GM18507 (cell line): ENCODE results near the gene TRPV2.

ENCODE experiments used
- DNase-seq: peaks from one replicate; pipeline ENCODE4 v3.0.0; 2011; ENCODE audit warnings: low read depth; ENCODE audit not compliant: insufficient read length; ENCODE audit errors: extremely low spot score
- FAIRE-seq: peaks from 2 replicates; lab custom pipeline; 2011; peaks lifted over from hg19 to GRCh38; lab: Jason Lieb, UNC

Gene TRPV2

DNA sequence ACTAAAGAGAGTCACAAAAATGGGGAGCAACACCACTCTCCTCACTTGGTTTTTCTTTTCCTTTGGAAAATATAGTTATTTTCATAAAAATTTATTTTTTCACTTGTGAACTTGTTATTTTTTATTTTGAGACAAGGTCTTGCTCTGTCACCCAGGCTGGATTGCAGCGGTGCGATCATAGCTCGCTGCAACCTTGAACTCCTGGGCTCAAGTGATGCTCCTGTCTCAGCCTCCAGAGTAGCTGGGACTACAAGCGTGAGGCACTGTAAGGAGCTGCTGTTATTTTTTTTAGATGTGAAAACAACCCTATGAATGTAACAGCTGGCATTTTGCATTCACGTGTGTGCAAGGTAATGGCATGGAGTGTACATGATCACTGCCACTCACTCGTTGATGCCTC, 51.7 kb downstream of the TRPV2 start:
- FAIRE-seq (no peak), DNase-seq (no peak)

DNA sequence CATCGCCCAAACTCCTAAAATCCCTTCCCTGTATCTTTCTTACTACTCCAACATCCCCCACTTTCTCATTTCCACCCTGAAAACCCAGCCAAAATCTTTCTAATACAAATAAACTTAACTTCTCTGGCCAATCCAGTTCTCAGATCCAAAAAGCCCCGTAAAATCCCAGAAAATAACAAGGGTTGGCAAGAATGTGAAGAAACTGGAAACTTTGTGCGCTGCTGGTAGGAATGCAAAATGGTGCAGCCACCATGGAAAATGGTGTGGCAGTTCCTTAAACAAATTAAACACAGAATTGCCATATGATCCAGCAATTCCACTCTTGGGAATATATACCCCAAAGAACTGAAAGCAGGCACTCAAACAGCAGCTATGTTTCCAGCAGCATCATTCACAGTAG, 52.5 kb downstream of the TRPV2 start:
- DNase-seq, result no peak
- FAIRE-seq, result no peak

DNA sequence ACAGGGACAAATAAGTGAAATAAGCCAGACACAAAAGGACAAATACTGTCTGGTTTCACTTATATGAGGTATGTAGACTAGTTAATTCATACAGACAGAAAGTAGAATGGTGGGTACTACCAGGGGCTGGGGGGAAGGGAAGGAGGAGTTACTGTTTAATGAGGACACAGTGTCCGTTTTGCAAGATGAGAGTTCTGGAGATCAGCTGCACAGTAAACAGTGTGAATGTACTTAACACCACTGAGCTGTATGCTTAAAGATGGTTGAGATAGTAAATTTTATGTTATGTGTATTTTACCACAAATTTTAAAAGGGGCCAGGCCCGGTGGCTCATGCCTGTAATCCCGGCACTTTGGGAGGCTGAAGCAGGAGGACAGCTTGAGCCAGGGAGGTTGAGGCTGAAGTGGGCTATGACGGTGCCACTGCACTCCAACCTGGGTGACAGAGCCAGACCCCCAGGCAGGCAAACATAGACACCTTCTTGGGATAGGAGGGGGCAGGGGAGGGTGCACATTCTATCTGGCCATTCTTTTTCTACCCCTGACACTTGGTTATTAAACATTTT, 53.1 kb downstream of the TRPV2 start:
- DNase-seq (no peak), FAIRE-seq (no peak)

DNA sequence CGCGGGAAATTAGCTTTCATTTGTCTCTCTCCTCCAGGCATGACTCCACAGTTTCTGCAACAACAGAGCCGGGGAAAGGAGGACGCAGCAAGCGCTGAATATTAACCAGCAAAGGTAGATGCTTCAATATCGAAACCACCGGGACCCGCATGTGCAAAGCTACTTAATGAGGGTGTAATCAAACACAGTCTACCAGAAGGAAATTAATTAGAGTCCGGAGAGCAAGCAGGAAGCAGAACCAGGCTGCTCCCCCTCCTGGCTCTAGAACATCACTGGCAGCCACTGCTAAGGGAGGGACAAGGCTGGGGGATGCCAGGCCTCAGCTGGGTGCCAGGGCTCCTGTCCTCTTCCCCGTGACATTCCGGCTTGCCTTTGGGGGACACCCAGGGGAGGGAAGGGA, 54.9 kb downstream of the TRPV2 start:
- DNase-seq (no peak), FAIRE-seq (no peak)

DNA sequence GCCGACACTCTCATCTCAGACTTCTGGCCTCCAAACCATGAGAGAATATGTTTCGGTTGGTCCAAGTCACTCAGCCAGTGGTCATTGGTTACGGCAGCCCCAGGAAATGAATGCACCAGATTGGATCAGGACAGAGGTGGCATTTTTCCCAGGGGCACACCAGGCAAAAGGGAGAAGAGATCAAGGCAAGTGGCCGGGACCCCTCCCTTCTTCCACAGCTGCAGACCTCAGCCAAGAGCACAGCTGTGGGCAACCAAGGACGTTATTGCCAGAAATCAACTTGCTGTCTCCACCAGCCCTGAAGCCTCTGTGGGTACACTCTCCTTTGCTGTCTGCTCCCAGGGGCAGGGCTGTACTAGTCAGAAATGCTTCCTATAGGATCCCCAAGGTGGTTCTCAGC, 55.9 kb downstream of the TRPV2 start:
- no peak for FAIRE-seq
- DNase-seq, result no peak

DNA sequence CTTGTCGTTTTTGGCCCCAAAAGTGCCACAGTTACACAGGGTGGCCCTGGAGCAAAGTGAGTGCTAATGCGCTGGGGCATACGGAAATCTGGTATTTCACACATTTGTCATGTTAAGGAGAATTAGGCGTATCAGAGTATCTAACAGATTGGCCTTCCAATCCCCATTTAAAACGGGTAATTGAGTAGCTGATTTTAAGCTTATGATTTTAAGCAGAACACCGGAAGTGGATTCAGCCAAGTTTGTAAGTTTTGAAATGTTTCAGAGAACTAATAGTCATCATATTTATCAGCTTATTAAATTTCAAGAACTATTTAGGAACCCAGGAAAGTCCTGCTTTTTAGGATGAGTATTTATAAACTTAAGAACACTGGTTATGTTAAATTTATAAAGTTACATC, 57.2 kb downstream of the TRPV2 start:
- DNase-seq (no peak), FAIRE-seq (no peak)

DNA sequence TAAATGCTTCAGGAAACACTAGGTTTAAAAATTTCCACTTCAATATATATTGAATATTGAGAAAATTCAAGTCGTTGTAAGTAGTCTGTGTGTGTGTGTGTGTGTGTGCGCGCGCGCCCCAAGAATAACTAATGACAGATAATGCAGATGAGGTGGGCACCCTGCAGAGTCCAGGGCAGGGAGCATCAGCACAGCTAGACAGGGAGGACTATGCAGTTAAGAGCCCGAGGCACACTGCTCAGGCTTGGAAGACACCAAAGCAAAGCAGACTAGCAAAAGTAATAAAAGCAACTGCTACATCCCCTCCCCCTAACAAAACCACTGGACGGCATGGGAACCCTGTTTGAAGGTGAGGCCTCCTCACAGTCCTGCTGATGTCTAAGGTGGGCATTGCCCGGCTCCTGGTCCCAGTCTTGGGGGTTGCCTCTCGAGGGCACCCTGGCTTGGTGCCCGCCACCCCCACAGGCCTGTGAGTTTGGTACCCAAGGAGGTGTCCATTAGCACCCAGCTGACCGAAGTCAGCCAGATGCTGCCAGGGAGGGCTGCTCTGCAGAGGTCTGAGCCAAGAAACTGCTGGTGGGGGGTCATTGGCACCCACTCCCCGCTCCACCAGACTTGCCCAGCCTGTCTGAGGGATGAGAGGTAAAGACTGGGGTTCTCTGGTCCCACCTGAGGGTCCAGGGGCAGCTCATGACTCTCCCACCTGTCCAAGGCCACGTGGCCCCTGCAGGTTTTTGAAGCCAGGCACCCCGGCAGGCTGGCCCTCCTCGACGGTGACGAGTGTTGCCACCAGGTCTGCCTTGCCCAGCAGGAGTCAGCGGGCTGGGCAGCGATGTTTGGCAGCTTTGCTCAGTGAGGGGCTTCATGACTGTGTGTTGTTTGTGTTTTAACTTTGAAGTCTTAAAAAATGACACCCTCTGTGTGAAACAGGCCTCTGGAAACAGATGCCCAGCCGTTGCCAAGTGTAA, 58.0 kb downstream of the TRPV2 start:
- no peak for FAIRE-seq
- DNase-seq, result no peak

DNA sequence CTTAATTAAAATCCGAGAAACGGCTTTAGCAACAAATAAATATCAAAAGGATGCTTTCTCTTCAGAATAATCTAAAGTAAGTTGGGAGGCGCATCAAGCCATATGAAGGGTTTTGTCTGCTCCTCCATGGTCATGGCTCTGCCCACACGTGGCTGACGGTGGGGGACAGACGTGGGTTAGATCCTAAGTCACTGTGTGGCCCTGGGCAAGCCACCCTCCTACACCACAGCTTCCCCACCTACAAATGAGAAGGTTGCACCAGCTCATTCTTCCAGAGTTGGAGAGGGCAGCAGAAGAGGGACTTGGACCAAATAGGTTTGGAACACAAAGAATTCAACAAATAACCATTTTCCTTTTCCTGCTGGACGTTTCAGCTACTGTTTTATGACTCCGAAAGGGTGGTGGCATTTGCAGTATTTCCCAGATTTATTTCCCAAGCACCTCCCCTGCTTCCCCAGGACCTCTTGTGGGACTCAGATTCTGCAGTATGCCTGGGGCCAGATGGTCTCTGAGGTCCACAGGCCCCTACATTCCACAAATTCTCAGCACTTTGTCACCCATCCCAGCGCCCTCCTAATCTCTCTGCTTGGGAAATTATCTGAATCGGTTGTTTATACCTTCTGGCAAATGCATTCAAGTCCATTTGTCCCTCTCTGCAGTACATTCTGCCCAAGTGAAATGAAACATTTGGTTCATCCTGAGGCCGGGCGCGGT, 58.8 kb downstream of the TRPV2 start:
- DNase-seq, result no peak
- no peak for FAIRE-seq

DNA sequence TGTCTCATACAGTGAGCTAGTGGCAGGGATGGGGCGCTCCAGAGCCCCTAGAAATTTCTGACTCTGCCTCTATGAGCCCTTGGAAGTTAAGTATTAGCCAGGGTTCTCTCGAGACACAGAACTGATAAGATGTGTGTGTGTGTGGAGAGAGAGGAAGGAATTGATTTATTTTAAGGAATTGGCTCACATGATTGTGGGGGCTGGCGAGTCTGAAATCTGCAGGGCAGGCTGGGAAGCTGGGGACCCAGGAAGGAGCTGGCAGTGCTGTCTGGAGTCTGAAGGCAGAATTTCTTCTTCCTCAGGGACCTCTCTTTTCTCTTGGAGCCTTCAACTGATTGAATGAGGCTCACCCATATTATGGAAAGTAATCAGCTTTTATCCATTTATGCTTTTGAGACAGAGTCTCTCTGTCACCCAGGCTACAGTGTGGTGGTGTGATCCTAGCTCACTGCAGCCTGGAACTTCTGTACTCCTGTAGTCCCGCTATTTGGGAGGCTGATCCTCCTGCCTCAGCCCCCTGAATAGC, 59.9 kb downstream of the TRPV2 start:
- FAIRE-seq (no peak), DNase-seq (no peak)

DNA sequence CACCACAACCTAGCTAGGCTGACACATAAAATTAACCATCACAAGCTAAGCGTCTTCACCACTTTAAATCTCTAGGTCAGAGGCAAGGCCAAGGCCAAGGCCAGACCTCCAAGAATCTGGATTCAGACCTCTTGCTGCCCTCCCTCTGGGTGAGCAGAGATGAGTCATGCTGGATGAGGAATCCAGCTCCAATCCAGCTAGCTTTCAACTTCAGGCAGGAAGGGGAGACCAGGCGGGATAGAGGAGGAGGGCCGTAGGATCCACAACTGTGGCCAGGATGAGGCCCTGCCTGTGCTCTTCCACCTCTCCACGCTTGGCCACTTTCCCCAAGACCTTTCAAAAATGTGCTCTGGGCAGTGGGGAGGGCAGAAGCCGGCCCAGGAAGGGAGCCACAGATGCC, 61.9 kb downstream of the TRPV2 start:
- FAIRE-seq, result no peak

DNA sequence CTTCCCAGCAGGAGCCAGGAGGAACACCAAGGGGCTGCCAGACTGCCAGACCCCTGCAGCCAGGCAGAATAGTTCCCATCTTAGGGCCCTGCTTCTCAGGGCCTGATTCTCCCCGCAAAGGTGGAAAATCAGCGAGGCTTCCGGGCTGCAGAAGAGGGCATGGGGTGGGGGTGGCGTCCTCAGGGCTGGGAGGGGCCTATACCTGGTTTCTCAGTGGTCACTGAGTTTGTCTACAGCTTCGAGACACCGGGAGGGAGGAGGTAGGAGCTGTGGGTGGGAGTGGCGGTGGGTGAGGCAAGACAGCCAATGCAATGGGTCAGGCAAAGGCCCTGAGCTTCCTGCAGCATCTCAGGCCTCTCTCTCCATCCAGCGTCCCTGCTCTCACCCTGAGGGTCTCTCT, 62.3 kb downstream of the TRPV2 start:
- FAIRE-seq (no peak), DNase-seq (no peak)

More for the DNA sequence above, 61.9 kb downstream of the TRPV2 start:
- no peak for DNase-seq

DNA sequence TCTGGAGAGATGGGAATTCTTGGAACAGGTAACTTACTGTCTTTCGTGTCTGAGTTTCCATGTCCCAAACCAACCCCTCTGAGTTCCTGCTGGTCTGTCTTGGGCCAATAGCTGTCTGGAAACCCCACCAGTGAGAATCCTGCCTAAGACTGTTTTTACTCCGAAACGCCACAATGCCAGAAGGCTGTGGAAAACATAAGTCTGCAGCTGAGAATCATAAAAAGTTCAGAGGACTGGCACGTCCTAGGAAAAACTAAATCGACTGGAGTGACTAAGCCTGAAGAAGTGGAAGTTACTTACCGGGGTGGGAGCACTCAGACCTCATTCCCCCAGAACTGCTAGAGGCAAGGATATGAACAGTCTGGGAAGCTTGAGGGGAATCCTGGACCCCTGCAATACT, 63.3 kb downstream of the TRPV2 start:
- FAIRE-seq (no peak), DNase-seq (no peak)

DNA sequence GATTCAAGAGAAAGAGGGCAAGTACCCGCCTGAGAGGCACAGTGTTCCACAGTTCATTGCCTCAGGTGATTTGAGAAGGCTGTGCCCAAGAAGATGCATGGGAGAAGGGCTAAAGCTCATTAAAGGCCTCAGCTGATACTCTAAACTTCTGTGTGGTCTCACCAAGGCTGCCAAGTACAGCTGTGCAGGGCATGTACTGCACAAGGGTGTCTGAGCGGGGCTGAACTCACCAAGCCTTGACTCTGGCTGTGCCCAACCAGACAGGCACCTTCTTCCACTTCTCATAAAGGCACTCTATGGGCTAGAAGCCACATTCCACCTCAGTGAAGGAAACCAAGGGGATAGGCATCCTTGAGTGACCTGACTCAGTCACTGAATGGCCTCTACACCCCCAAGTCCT, 63.9 kb downstream of the TRPV2 start:
- FAIRE-seq (no peak), DNase-seq (no peak)

DNA sequence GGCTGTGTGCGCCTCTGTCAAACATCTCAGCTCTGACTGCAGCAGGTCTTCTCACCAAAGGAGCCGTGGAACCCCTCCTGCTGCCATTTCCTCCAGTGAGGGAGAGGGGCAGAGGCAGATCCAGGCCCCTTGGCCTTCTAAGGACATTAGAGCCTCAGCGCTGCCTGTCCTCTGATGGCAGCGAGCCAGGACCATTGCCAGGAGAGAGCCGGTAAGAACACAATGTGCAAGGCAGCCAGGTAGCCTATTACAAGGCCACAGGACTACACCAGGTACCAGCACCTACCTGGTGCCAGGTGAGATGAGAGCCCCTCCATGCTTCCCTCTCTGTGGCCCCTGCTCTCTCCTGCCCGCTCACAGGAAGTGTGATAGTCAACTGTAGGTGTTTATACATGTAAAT, 65.6 kb downstream of the TRPV2 start:
- DNase-seq (no peak), FAIRE-seq (no peak)

DNA sequence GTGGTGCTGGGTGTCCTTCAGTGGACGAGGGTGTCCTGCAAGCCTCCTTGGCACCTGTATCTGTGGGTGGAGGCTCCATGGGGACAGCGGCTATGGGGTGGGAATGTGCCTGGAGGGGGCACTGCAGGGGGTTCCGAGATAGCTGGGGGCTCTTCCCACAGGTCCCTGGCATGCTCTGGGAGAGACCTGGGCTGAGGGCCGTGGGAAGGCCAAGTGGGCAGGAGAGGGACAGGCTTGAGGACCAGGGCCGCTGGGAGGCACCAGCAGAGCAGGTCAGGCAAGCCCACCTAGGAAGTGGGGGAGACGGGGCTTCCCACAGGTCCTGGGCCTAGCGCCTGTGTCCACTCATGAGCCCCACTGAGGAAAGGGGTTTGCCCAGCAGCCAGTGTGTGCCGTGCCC, 66.9 kb downstream of the TRPV2 start:
- DNase-seq (no peak), FAIRE-seq (no peak)

DNA sequence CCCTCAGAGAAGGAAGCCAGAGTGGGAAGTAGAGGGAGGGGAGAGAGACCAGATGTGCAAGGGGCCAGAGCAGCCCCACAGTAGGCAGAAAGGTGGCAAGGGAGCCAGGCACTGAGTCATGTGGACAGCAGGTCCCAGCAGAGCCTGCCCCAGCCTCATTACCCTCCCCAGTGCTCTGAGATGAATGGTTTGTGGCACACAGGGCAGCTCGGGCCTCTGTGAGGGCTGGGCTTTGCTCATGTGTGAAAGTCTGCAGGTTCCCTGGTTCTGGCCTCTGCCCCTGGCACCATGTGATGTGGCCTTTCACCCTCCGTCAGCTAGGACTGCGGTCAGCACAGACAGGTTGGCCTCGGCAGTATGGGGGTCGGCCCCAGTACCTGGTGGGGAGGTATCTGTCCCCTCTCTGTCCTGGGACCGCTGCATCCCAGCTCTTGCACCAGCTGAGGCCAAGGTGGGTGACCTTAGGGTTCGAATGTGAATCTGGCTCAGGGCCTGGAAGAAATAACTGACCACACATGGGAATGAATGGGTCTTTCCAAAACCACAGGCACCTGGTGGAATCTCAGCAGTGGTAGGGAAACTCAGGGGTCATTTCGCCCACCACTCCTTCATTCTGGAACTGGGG, 67.8 kb downstream of the TRPV2 start:
- DNase-seq (no peak), FAIRE-seq (no peak)

DNA sequence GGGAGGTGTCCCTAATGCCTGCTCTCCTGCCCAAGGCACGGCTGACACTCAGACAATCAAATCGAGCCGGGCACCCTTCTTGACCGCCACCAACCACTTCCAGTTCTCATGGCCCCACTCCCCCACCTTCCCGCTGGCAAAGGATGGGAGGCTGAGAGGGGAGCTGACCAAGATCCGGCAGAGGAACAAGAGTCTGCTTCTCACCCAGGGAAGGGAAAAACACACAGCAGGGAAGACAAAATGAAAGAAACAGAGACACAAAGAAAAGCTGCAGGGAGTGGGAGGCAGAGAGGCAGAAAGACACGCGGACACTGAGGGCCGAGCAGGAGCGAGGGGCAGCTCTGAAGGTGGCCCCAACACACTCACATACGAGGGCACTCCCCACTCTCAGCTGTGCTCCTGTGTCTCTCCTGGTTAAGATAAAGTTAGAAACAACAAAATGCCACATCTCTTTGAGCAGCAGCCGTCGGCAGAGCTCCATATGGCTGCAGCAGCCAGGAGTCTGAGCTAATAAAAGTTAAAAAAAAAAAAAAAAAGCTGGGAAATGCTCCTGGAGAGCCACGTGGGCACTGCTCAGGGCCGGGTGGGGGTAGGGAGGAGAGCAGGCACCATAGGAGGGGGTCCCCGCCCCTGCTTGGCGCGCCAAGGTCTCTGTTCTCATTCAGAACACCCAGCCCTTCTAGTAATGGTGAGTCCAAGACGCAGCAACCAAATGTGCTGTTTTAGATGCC, 69.2 kb downstream of the TRPV2 start:
- DNase-seq (no peak), FAIRE-seq (no peak)
